Motor neuron (in vitro differentiated cells): ENCODE results near the gene PRR14L. TPM values are rescaled to one million over a fixed set of nuclear protein-coding genes. Genes with fewer than 3 reads are reported as not detected.
"Not testable (repeated sequence)": the region's sequence is repeated elsewhere in the genome, so short reads cannot be mapped to it uniquely, and the experiment has no call there.

Experiments
- ATAC-seq, 8 experiments: fragments of 200-7000 bp; cut with Tn5 transposase; replicated peaks in 6 of 8; 2 replicates each; pipeline ENCODE4 v1.8.0; 2021; ENCODE audit warnings: mild to moderate bottlenecking in 8 of 8, moderate library complexity in 8 of 8
- H3K27ac ChIP-seq, 2 donors: fragments of 250-450 bp; sonication (Bioruptor Pico); 2 replicates each; pipeline ENCODE4 v1.9.0; 2021; ENCODE audit warnings: antibody characterized with exemption in 2 of 2, mild to moderate bottlenecking in 2 of 2, moderate library complexity in 1 of 2
- H3K4me1 ChIP-seq, 2 donors: fragments of 250-450 bp; sonication (Bioruptor Pico); replicated peaks in 1 of 2; 2 replicates each; pipeline ENCODE4 v1.6.1; 2021; ENCODE audit warnings: antibody characterized with exemption in 2 of 2, mild to moderate bottlenecking in 2 of 2, moderate library complexity in 1 of 2
- H3K4me3 ChIP-seq, 5 donors: fragments of 250-450 bp; sonication (Bioruptor Pico); 2 replicates each; pipeline ENCODE4 v1.9.0; 2021; ENCODE audit warnings: antibody characterized with exemption in 5 of 5, mild to moderate bottlenecking in 5 of 5, moderate library complexity in 4 of 5
- WGBS, 10 experiments: fragments of 450-650 bp; shearing (Covaris generic); methylation state at CpG; one replicate each; pipeline ENCODE4 v1.0.0; 2022; 5-methylcytosine and 5-hydroxymethylcytosine counted together
- in situ Hi-C, 9 experiments: fragments of 400-800 bp; cut with MboI; loops; one replicate each; pipeline ENCODE4 v1.15.0; 2021; ENCODE audit warnings: low sequenced_read_pairs in 9 of 9, low pct_unique_long_range_greater_than_20kb in 2 of 9; ENCODE audit not compliant: unreplicated experiment in 9 of 9
- total RNA-seq, 8 experiments: library from RNA; unstranded; fragments of 300-600 nt; gene quantifications; 2 replicates each; pipeline versions ENCODE4 v1.2.3 to v1.2.4, GENCODE V29; 2022

PRR14L gene
- total RNA-seq, 8 experiments from 2014 or later, result 17.5 to 52.3 (median 28.6) TPM

GRCh38 chr22:31753005-31753633, 3.2 kb upstream of the PRR14L start:
- in situ Hi-C loops, result no loop called here
- 0 to 5% (median 0%) methylated on average over 1 to 12 of the region's 20 CpGs; no CpG with 5 or more reads in 2 of the 10 experiments for WGBS, 10 experiments

GRCh38 chr22:31752096-31752847, 2.3 kb upstream of the PRR14L start:
- 0 to 82% (median 73%) methylated on average over 1 to 6 of the region's 7 CpGs; no CpG with 5 or more reads in 1 of the 10 experiments for WGBS, 10 experiments
- Histone ChIP-seq H3K27ac (peak overlapping the region; percentile 88), H3K4me1 (peaks cover 22 to 40% of the 10 kb centered on the region in 2 donors), H3K4me3 (peak overlapping the region in 3 of 5 donors; percentile 68 to 89 (median 85))
- no peak for ATAC-seq
- in situ Hi-C loops, result no loop called here

More at GRCh38 chr22:31753005-31753633, 3.2 kb upstream of the PRR14L start:
- Histone ChIP-seq H3K4me3 (peak overlapping the region; percentile 51 to 89 (median 68)), H3K4me1 (peaks cover 22 to 34% of the 10 kb centered on the region in 2 donors), H3K27ac (peak overlapping the region; percentile 88)
- peak in 7 of 8 experiments; percentile 14 to 42 (median 23) for ATAC-seq

- H3K4me3 ChIP-seq, result peak overlapping the region; percentile 66 to 99 (median 83)
- no peak for ATAC-seq
- no peak overlapping the region for H3K27ac ChIP-seq
- in situ Hi-C loops, result no loop called here
- 7 to 86% (median 66%) methylated on average over 2 to 14 of the region's 16 CpGs for WGBS, 10 experiments
- H3K4me1 ChIP-seq, result peaks cover 22 to 40% of the 10 kb centered on the region in 2 donors
These were observed 693 bp upstream of the PRR14L start for GRCh38 chr22:31750365-31751284.

- in situ Hi-C loops, result no loop called here
- H3K4me1 ChIP-seq, result peaks cover 18 to 30% of the 10 kb centered on the region in 2 donors
- peak overlapping the region; percentile 66 to 99 (median 83) for H3K4me3 ChIP-seq
- no peak for ATAC-seq
- no peak overlapping the region for H3K27ac ChIP-seq
- 0 to 46% (median 16%) methylated on average over 1 to 2 of the region's 2 CpGs; no CpG with 5 or more reads in 2 of the 10 experiments for WGBS, 10 experiments
These were observed 1.4 kb downstream of the PRR14L start for GRCh38 chr22:31748490-31748889.

GRCh38 chr22:31747441-31747840, 2.5 kb downstream of the PRR14L start:
- peaks cover 10 to 22% of the 10 kb centered on the region in 2 donors for H3K4me1 ChIP-seq
- 57 to 100% (median 80%) methylated on average over 1 to 4 of the region's 4 CpGs; no CpG with 5 or more reads in 1 of the 10 experiments for WGBS, 10 experiments
- H3K27ac ChIP-seq, result no peak overlapping the region
- in situ Hi-C loops, result no loop called here
- no peak overlapping the region for H3K4me3 ChIP-seq
- no peak for ATAC-seq

- Histone ChIP-seq H3K4me1 (peaks cover 0 to 13% of the 10 kb centered on the region in 2 donors), H3K4me3 (no peak overlapping the region), H3K27ac (no peak overlapping the region)
- no peak for ATAC-seq
- in situ Hi-C loops, result no loop called here
- WGBS, 10 experiments, result 83 to 100% (median 100%) methylated on average over 1 to 5 of the region's 7 CpGs
These were observed 6.1 kb downstream of the PRR14L start for GRCh38 chr22:31743871-31744270.

- 82 to 100% (median 97%) methylated on average over 1 to 2 of the region's 2 CpGs; no CpG with 5 or more reads in 4 of the 10 experiments for WGBS, 10 experiments
These were observed 7.2 kb downstream of the PRR14L start for GRCh38 chr22:31742682-31743081.

GRCh38 chr22:31742115-31742514, 7.8 kb downstream of the PRR14L start:
- H3K27ac ChIP-seq, result no peak overlapping the region
- no peaks in the 10 kb centered on the region for H3K4me1 ChIP-seq
- H3K4me3 ChIP-seq, result no peak overlapping the region
- no peak for ATAC-seq
- WGBS, 10 experiments, result 73 to 100% (median 94%) methylated on average over 1 to 3 of the region's 3 CpGs; no CpG with 5 or more reads in 2 of the 10 experiments
- in situ Hi-C loops, result no loop called here

More at GRCh38 chr22:31742682-31743081, 7.2 kb downstream of the PRR14L start:
- in situ Hi-C loops, result no loop called here
- no peak for ATAC-seq
- Histone ChIP-seq H3K4me3 (no peak overlapping the region), H3K27ac (no peak overlapping the region), H3K4me1 (peaks cover 0 to 2% of the 10 kb centered on the region in 2 donors)

GRCh38 chr22:31740314-31740713, 9.6 kb downstream of the PRR14L start:
- 81 to 100% (median 98%) methylated on average over 1 to 5 of the region's 7 CpGs; no CpG with 5 or more reads in 2 of the 10 experiments for WGBS, 10 experiments
- H3K4me3 ChIP-seq, H3K27ac ChIP-seq, ATAC-seq, in situ Hi-C loops, H3K4me1 ChIP-seq: not testable (repeated sequence)

- 92 to 100% (median 100%) methylated on average over 1 to 2 of the region's 2 CpGs; no CpG with 5 or more reads in 4 of the 10 experiments for WGBS, 10 experiments
- in situ Hi-C loops, result no loop called here
- ATAC-seq, result peak in 1 of 8 experiments; percentile 41
- Histone ChIP-seq H3K27ac (no peak overlapping the region), H3K4me1 (no peaks in the 10 kb centered on the region), H3K4me3 (no peak overlapping the region)
These were observed 10.1 kb downstream of the PRR14L start for GRCh38 chr22:31739795-31740201.

GRCh38 chr22:31738566-31738965, 11.4 kb downstream of the PRR14L start:
- Histone ChIP-seq H3K27ac (no peak overlapping the region), H3K4me3 (no peak overlapping the region), H3K4me1 (no peaks in the 10 kb centered on the region)
- in situ Hi-C loops, result no loop called here
- 56 to 92% (median 73%) methylated on average over 1 to 2 of the region's 2 CpGs; no CpG with 5 or more reads in 4 of the 10 experiments for WGBS, 10 experiments
- ATAC-seq, result peak in 2 of 8 experiments; percentile 35 to 58

- H3K27ac ChIP-seq, result no peak overlapping the region
- in situ Hi-C loops, result no loop called here
- no peaks in the 10 kb centered on the region for H3K4me1 ChIP-seq
- no peak for ATAC-seq
- WGBS, 10 experiments, result 80 to 100% (median 93%) methylated on average over 1 to 5 of the region's 5 CpGs; no CpG with 5 or more reads in 1 of the 10 experiments
- H3K4me3 ChIP-seq, result no peak overlapping the region
These were observed 12.0 kb downstream of the PRR14L start for GRCh38 chr22:31737932-31738331.
